Sigmoid colon (tissue), 4 donors: ENCODE results near the gene N4BP2L1.

Experiments
- EP300 ChIP-seq, 4 donors: sonication (generic); formaldehyde crosslinking; IDR thresholded peaks; one replicate each; pipeline ENCODE4 v1.6.1; 2017; ENCODE audit warnings: antibody characterized with exemption in 4 of 4
- TF ChIP-seq, protein P1 (sequence below), 4 experiments: fragments of 450-650 bp in 3 of 4; fragments of 200-600 bp in 1 of 4; IDR thresholded peaks; one replicate each; pipeline ENCODE4 v1.5.1; 2016 to 2019; ENCODE audit warnings: antibody characterized with exemption in 4 of 4, mild to moderate bottlenecking in 3 of 4, moderate library complexity in 2 of 4

- no peak for TF ChIP-seq EP300 (IDR thresholded peaks at IDR 0.05)
- TF ChIP-seq, protein P1, sequence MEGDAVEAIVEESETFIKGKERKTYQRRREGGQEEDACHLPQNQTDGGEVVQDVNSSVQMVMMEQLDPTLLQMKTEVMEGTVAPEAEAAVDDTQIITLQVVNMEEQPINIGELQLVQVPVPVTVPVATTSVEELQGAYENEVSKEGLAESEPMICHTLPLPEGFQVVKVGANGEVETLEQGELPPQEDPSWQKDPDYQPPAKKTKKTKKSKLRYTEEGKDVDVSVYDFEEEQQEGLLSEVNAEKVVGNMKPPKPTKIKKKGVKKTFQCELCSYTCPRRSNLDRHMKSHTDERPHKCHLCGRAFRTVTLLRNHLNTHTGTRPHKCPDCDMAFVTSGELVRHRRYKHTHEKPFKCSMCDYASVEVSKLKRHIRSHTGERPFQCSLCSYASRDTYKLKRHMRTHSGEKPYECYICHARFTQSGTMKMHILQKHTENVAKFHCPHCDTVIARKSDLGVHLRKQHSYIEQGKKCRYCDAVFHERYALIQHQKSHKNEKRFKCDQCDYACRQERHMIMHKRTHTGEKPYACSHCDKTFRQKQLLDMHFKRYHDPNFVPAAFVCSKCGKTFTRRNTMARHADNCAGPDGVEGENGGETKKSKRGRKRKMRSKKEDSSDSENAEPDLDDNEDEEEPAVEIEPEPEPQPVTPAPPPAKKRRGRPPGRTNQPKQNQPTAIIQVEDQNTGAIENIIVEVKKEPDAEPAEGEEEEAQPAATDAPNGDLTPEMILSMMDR (IDR thresholded peaks at IDR 0.05) = no peak
Measured at GRCh38 chr13:32362574-32362973, 65.4 kb downstream of the N4BP2L1 start.
